Midbrain (tissue), 1 donor: Measurements from ENCODE around the gene EGFLAM.
"Not testable (repeated sequence)": the region's sequence is repeated elsewhere in the genome, so short reads cannot be mapped to it uniquely, and the experiment has no call there.

ENCODE experiments used
- DNase-seq: peaks from one replicate; lab custom pipeline; 2025; lab: John Stamatoyannopoulos, UW

Gene EGFLAM

DNA sequence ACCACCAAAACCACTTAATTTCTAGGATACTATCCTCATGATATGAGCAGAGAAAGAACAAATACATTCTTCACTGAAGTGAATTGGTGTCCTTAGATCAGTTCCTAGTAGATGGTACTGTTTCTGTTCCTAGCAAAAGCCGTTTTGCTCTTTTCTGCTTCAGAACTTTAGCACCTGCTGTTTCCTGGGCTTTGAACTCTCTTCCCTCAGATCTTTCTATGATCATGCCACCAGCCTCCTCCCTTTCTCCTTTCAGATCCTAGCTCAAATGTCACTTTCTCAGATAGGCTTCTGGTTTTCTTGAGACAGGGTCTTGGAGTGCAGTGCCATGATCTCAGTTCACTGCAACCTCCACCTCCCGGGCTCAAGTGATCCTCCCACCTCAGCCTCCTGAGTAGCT is 118.0 kb downstream of the EGFLAM start:
- DNase-seq = no peak

DNA sequence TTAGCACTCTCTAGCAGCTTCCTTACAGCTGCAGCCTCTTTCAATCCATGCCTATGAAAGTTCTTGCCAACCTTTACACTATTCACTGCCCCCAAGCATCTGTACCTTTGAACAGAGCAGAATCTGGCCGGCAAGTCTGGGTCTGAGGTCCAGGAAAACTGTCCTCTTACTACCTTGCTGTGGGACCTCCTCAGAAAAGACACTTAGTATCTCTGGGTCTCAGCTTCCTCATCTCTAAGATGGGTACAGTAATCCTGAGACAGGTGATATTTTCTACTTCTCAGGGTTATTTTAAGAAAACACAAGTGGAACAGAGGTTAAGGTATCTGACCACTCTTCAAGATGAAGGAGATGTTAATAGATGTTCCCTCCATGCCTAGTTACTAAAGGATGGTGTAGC is 120.2 kb downstream of the EGFLAM start:
- DNase-seq = no peak

DNA sequence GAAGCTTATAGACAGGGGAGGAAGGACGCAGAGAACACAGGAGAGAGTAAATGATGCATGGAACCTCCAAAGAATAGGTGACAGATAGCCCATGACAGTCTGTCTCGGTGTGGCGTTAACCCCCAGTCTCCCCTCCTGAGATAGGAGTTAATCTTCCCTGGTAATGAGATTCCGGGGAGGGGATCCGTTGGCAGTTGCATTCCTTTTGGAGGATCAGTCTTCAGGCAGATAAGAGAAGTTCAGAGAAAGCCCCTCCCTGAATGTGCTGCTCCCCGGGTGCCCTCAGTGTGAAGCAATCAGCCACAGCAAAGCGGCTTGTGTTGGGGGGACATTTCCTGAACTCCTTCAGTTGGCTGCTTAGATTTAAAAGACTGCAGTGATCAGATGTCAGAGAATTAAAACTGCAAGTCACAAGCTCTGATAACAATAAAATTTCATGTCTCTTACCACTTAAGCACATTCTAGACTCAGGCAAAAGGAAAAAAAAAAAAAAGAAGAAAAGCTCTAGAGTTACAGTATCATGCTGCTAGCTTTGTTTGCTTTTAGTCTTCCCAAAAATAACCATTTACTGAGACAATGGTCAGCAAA is 121.1 kb downstream of the EGFLAM start:
- DNase-seq = no peak

- DNase-seq = no peak
Observed at GRCh38 chr5:38380537-38380936, 122.2 kb downstream of the EGFLAM start.

DNA sequence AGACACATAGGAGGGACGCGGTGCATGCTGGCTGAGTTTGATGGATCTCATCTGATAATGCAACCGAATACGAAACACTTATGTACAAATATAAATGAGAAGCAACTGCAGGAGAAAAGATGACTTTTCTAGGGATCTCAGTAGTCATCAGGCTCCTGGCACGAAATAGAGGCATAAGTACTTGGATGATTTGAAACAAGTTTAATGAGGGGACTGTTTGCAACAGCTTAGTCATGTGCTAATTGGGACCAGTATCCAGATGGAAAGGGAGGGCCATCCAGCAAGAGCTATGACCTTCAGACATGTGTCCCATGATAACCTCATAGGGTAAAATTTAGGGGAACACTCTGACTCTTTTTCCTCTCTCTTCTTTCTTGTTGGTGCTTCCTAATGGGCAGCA is 123.0 kb downstream of the EGFLAM start:
- DNase-seq = no peak

GRCh38 chr5:38382898-38383297 is 124.5 kb downstream of the EGFLAM start:
- peak; percentile 68 for DNase-seq

- no peak for DNase-seq
Observed at GRCh38 chr5:38383701-38384100, 125.3 kb downstream of the EGFLAM start.

DNA sequence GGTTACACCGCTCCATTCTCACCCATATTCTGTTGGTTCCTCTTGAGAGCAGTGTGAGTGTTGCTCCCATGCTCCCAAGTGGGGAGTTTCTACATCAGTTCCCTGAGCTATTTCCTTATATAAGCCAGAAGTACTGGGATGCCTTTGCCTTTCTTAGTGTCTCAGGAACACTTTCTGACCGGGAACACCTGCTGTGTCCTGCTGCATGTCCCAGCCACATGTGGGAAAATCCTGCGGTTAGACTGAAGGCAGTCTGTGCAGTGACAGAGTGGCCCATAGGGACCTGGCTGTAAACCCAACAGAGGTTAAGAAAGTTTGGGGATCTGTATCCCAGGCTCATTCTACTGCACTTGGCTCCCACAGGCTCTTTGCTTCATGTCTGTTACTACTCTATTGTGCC is 126.0 kb downstream of the EGFLAM start:
- DNase-seq = no peak

DNA sequence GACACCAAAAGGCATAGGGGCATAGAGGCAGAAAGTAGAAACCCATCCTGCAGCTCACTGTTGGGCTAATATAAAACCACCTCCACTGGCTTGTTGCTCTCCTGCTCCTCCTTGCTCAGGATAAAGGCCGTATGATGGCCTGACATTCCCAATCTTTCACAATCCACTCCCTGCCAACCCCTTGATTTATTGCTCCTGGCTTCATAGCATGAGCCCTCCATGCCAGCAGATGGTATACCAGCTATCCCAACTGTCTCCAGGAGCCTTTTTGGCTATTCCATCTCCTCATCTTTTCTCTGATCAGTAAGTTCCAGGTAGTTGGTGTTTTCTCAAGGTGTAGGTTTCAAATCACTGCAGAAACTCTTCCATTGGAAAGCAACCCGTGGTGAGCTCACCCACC is 128.8 kb downstream of the EGFLAM start:
- no peak for DNase-seq

DNA sequence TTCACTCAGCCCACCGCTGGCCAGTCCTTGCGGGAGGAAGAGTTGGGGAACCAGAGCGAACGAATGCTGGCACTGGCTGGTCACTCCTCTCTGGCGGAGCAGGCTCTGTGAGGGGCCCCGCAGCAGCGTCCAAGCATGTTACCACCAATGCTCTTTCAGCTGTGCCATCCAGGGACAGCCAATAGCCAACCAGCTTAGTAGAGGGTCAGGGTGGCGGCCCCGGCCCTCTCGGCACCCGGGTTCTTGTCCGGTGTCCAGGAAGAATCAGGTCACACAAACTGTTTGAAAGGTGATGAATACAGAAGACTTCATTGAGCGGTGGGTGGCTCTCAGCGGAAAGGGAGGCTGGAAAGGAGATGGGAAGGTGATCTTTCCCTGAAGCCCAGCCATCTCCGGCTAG is 135.3 kb downstream of the EGFLAM start:
- no peak for DNase-seq

DNA sequence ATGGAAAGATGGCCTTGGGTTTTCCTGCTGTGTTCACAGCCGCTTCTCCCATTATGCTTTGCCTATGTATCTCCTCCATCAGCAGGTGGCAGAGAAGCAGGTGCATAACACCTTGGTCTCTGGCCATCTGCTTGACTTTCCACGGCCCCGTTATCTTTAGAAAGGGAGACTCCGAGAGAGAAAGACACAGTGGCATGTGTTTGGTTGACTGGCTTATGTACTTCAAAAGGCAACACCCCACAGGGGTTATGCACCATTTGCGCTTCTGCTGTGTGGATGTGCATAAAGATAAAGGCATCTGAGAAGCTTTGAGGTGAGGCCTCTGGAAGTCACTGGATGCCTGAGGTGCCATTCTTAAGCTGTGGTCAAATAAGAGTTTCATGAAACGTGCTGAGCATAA is 138.4 kb downstream of the EGFLAM start:
- no peak for DNase-seq

DNA sequence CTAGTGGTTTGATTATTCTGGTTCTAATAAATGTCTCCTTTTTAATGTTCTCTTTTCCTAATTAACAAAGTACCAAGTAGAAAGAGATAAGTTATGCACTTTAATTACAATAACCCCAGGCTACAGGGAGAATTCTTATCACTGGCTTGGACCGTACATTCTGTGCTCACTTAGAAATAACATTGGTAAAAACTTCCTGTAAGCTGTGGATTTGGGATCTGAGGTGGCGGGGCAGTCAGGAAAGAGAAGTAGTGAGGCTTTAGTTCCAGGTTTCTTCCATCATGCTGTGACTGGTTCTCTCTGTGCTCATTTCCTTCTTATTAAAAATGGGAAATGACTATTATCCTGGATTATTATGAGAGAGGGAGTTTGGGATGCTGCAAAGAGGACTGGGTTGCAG is 142.0 kb downstream of the EGFLAM start:
- DNase-seq = no peak

DNA sequence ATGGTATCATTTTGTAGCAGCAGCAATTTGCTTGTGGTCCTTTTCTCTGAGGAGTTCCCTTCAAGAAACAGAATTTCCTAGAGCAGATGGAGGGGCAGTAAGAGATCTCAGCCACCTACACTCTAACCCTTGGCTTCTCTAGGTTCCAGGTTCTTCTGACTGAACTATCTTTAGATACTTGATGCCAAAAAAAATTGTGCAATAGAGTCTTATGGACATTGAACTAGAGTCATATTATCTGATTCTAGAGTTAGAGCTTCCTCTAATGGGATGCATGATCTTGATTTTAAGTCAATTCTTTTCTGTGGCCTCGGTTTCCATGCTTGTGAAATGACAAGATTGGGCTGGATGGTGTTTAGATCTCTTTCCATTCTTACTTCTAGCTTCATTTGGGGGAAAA is 142.8 kb downstream of the EGFLAM start:
- DNase-seq = no peak

- DNase-seq = no peak
Observed at GRCh38 chr5:38403406-38403805, 145.0 kb downstream of the EGFLAM start.

GRCh38 chr5:38403877-38404635 is 145.7 kb downstream of the EGFLAM start:
- no peak for DNase-seq

DNA sequence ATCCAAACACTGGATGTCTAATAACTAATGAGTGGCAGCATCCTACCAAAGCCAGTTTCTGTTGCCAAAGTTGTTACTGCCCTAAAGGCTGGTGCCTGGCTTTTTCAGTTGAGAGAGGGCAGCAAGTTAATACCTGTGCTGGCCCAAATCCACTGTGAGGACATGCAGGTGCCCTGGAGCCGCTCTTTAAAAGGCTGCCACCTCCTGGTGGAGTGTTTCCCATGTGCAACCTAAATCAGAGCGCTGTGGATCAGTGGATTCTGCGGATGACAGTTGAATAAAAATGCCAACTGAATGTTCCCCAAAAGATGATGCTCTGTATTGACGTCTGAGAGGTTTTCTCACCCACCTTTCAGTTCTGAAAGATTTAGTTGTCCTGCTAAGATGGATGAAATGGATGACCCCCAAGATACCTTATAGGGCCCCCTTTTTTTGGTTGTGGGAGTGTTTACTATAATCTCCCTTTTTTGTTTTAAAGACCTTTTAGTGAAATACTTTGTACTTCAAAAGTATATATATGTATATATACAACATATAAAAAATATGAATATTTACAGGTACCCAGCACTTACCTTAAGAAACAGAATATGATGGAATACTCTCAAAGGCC is 146.4 kb downstream of the EGFLAM start:
- DNase-seq = no peak

GRCh38 chr5:38408446-38409198 is 150.3 kb downstream of the EGFLAM start:
- DNase-seq = no peak

DNA sequence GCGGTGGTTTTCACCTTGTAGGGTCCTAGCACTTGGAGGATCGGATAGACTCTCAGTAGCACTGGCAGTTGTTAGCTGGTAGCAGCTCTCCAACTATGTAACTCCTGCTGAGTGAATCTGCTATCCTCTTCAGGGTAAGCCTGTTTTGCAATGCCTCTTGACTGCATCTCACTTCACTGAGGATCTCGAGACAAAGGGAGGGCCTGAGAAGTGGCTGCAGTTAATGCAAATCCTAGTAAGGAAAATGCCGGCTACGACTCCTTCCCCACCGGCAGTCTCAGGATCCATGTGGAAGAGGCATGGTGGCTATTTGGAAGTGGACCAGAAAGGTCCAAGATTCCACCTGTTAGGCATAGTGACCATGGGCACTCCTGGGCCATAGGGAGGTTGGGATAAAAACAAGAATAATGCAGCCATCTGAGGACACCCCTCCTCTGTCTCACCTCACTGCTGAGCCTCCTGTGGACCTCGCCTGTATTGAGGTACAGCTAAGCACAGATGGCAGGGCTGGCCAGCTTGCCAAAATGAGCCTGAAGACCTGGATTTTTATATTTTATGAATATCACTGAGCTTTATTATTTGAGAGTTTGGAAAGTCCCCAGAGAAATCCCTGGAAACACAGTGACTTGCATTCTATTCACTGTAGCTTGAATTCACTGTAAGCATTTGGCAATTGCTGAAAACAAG is 152.1 kb downstream of the EGFLAM start:
- no peak for DNase-seq

DNA sequence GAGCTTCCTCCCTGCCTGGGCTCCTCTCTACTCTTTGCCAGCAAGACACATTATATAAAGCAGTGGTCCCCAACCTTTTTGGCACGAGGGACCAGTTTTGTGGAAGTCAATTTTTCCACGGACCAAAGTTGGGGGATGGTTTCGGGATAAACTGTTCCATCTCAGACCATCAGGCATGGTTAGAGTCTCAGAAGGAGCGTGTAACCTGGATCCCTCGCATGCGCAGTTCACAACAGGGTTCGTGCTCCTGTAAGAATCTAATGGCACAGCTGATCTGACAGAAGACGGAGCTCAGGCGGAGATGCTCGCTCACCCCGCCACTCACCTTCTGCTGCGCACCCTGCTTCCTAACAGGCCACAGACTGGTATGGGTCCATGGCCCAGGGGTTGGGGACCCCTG is 155.3 kb downstream of the EGFLAM start:
- DNase-seq = no peak

- no peak for DNase-seq
Observed at GRCh38 chr5:38414348-38414747, 156.0 kb downstream of the EGFLAM start.

GRCh38 chr5:38415772-38416171 is 157.4 kb downstream of the EGFLAM start:
- not testable (repeated sequence) for DNase-seq

DNA sequence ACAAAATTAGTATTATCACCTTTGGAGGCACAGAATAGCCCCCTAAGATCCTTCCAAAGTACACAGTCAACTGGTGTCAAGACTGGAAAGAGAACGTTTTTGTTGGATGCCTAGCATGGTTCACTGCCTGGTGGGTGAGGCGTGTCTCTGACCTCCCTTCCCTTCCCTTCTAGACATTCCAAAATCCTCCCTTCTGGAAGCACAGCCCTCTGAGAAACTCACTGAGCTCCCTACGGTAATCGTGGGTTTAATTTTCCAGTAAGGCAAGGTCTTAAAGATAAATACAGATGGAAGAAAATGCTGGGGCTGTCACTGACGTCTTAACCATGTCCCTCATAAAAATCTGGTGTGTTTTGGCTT is 159.3 kb downstream of the EGFLAM start:
- no peak for DNase-seq
